GM12878 (cell line): ENCODE data around the gene DNAH8. TPM values are rescaled to one million over a fixed set of nuclear protein-coding genes. Genes with fewer than 3 reads are reported as not detected.

Experiments used
- ATAC-seq: fragments of 200-7000 bp; cut with Tn5 transposase; 3 replicates; pipeline ENCODE4 v1.9.1; 2020; ENCODE audit warnings: mild to moderate bottlenecking, moderate library complexity
- BruUV-seq: library from RNA; stranded (reverse); fragments of 400-500 nt; replicated peaks from 2 replicates; lab custom pipeline; 2021; lab: Mats Ljungman, UMichigan
- CTCF ChIA-PET: fragments of 300-600 bp; sonication (Branson Sonifier 250); formaldehyde crosslinking; extraction: SDS; loops from one replicate; lab custom pipeline; 2021; ENCODE audit warnings: inconsistent platforms; lab: Yijun Ruan, JAX
- POLR2A ChIA-PET: fragments of 350-600 bp; formaldehyde crosslinking; extraction: SDS; loops from one replicate; lab custom pipeline; 2021; ENCODE audit warnings: inconsistent platforms; lab: Charles Lee
- RAD21 ChIA-PET: fragments of 300-600 bp; sonication (Branson Sonifier 250); formaldehyde crosslinking; loops from one replicate; lab custom pipeline; 2023; ENCODE audit warnings: antibody characterized with exemption; ENCODE audit not compliant: unreplicated experiment; lab: Charles Lee
- SMC1A ChIA-PET: fragments of 300-600 bp; sonication (Branson Sonifier 250); formaldehyde crosslinking; loops from one replicate; lab custom pipeline; 2023; ENCODE audit not compliant: unreplicated experiment, uncharacterized antibody; lab: Charles Lee
- DNase-seq: peaks from one replicate; pipeline ENCODE4 v3.0.0-alpha.2; 2011; ENCODE audit warnings: low read depth, low spot score
- FAIRE-seq: peaks from 3 replicates; lab custom pipeline; 2011; peaks lifted over from hg19 to GRCh38; lab: Jason Lieb, UNC
- H2AFZ ChIP-seq: 2 replicates; pipeline ENCODE4 v1.6.0; 2011; ENCODE audit warnings: low read depth, low read length, control low read depth; ENCODE audit not compliant: control insufficient read depth
- H3K27ac ChIP-seq: 2 replicates; pipeline ENCODE4 v1.5.1; 2011; ENCODE audit warnings: control low read depth; ENCODE audit not compliant: control insufficient read depth, insufficient read depth
- H3K27me3 ChIP-seq, 2 experiments: replicated peaks in 1 of 2; 2 replicates each; pipeline versions ENCODE4 v1.6.0 to v1.6.1; 2011; ENCODE audit warnings: low read length in 1 of 2; ENCODE audit not compliant: control insufficient read depth in 2 of 2, insufficient read depth in 2 of 2
- H3K36me3 ChIP-seq, 2 experiments: 2 replicates each; pipeline ENCODE4 v1.5.1; 2011; ENCODE audit warnings: low read length in 1 of 2; ENCODE audit not compliant: control insufficient read depth in 2 of 2, insufficient read depth in 2 of 2
- H3K4me1 ChIP-seq: 2 replicates; pipeline ENCODE4 v1.6.1; 2011; ENCODE audit warnings: mild to moderate bottlenecking, low read length, moderate library complexity, mixed read lengths; ENCODE audit not compliant: control insufficient read depth, insufficient read depth
- H3K4me2 ChIP-seq: 2 replicates; pipeline ENCODE4 v1.6.0; 2011; ENCODE audit warnings: control low read depth; ENCODE audit not compliant: control insufficient read depth, insufficient read depth
- H3K4me3 ChIP-seq: fragments of 200-600 bp; sonication (generic); 2 replicates; pipeline ENCODE4 v1.5.1; 2016
- H3K79me2 ChIP-seq: 2 replicates; pipeline ENCODE4 v1.6.0; 2011; ENCODE audit warnings: low read length; ENCODE audit not compliant: control insufficient read depth, insufficient read depth
- H3K9ac ChIP-seq: 2 replicates; pipeline ENCODE4 v1.8.0; 2011; ENCODE audit warnings: low read length, control low read depth, mixed read lengths; ENCODE audit not compliant: control insufficient read depth, insufficient read depth
- H3K9me3 ChIP-seq: replicated peaks from 3 replicates; pipeline ENCODE4 v1.5.1; 2011; ENCODE audit warnings: mild to moderate bottlenecking, low read length; ENCODE audit not compliant: control insufficient read depth, insufficient read depth
- H4K20me1 ChIP-seq: 2 replicates; pipeline ENCODE4 v1.6.0; 2011; ENCODE audit not compliant: control insufficient read depth, insufficient read depth
- ATF2 ChIP-seq: IDR thresholded peaks from 2 replicates; pipeline ENCODE4 v1.6.1; 2012; ENCODE audit warnings: low read length, inconsistent platforms
- MEF2B ChIP-seq: fragments of 450-650 bp; IDR thresholded peaks from 2 replicates; pipeline ENCODE4 v1.6.1; 2018; ENCODE audit warnings: mild to moderate bottlenecking, moderate library complexity; ENCODE audit not compliant: partially characterized antibody, poor library complexity, severe bottlenecking
- SIN3A ChIP-seq: IDR thresholded peaks from 2 replicates; pipeline ENCODE4 v1.6.1; 2012; ENCODE audit warnings: low read depth, low read length, improper control_type of control experiment
- SREBF2 ChIP-seq: IDR thresholded peaks from 2 replicates; pipeline ENCODE4 v1.6.1; 2012; ENCODE audit warnings: mild to moderate bottlenecking, low read length
- ZNF592 ChIP-seq: fragments of 450-650 bp; IDR thresholded peaks from 2 replicates; pipeline ENCODE4 v1.6.1; 2017; ENCODE audit warnings: mild to moderate bottlenecking, moderate library complexity
- ZNF687 ChIP-seq: fragments of 450-650 bp; IDR thresholded peaks from 2 replicates; pipeline ENCODE4 v1.6.1; 2017; ENCODE audit warnings: mild to moderate bottlenecking, moderate library complexity
- WGBS: methylation state at CpG from one replicate; pipeline ENCODE4 v1.1.6; 2016; ENCODE audit warnings: low lambda C conversion rate; ENCODE audit not compliant: insufficient replicate concordance, insufficient coverage; ENCODE audit errors: missing lambda C conversion rate; 5-methylcytosine and 5-hydroxymethylcytosine counted together
- in situ Hi-C: fragments of 300-500 bp; cut with MboI; formaldehyde crosslinking; loops from 9 replicates; pipeline ENCODE4 v1.14.3; 2018; ENCODE audit warnings: mixed read lengths
- intact Hi-C: fragments of 100-400 bp; cut with micrococcal nuclease; formaldehyde crosslinking; loops from one replicate; pipeline ENCODE4 v1.14.2; 2022; ENCODE audit not compliant: unreplicated experiment
- polyA plus RNA-seq, 11 experiments: library from polyadenylated mRNA; depleted of rRNA in 4 of 11; unstranded in 6 of 11; stranded (reverse) in 5 of 11; fragments of >200 nt; fragmentation: Nextera tagmentation in 4 of 11; fragmentation: Illumina TruSeq in 1 of 11; extraction: Ambion mirVana in 4 of 11; extraction: Trizol in 1 of 11; gene quantifications; 1 replicate in 1 of 11; 2 replicates in 10 of 11; pipeline versions ENCODE4 v1.2.1 to v1.2.3, GENCODE V29; 2011 to 2016; ENCODE audit warnings: inconsistent platforms in 2 of 11, missing spikeins in 2 of 11, low read depth in 1 of 11
- total RNA-seq, 4 experiments: library from RNA; depleted of rRNA in 3 of 4; stranded (reverse); fragments of >200 nt in 3 of 4; fragmentation: Illumina TruSeq in 1 of 4; extraction: Trizol in 1 of 4; gene quantifications; 2 replicates each; pipeline versions ENCODE4 v1.2.1 to v1.2.3, GENCODE V29; 2013 to 2021

Gene DNAH8
- total and polyA plus RNA-seq, 10 of the 15 experiments (the other 5 are each of a cell fraction or from before 2014, with no cell fraction given) = 0.02 to 0.34 (median 0.10) TPM; not detected in 3

DNA sequence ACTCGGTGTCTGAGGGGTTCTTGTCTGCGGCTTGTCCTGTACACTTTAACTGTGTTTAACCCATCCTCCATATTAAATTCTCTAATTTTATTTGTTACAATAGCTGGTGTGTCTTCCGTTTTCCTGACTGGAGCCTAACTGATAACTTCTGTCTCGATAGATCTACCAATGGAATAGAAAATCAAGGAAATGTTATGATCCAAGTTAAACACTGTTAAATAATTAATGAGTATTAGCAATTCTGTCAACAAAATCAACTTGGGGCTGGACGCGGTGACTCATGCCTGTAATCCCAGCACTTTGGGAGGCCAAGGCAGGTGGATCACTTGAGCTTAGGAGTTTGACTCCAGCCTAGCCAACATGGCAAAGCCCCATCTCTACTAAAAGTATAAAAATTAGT is 81.7 kb downstream of the DNAH8 start:
- SMC1A ChIA-PET = no interaction called here
- H3K79me2 ChIP-seq = no peaks in the 10 kb centered on the region
- no peak overlapping the region for H3K4me3 ChIP-seq
- no peak overlapping the region for H2AFZ ChIP-seq
- FAIRE-seq (no peak), ATAC-seq (no peak), DNase-seq (no peak)
- RAD21 ChIA-PET = no interaction called here
- H3K4me2 ChIP-seq = no peak overlapping the region
- intact Hi-C loops = no loop called here
- H3K9ac ChIP-seq = no peak overlapping the region
- no peaks in the 10 kb centered on the region for H3K36me3 ChIP-seq
- no peaks in the 10 kb centered on the region for H3K27me3 ChIP-seq
- POLR2A ChIA-PET = no interaction called here
- WGBS = 98% methylated on average over 6 of the region's 6 CpGs
- no TSS peak for BruUV-seq
- no peaks in the 10 kb centered on the region for H3K9me3 ChIP-seq
- H3K27ac ChIP-seq = no peak overlapping the region
- no peaks in the 10 kb centered on the region for H3K4me1 ChIP-seq
- H4K20me1 ChIP-seq = no peaks in the 10 kb centered on the region
- in situ Hi-C loops = no loop called here
- TF ChIP-seq SIN3A = no peak
- no peak for TF ChIP-seq MEF2B
- TF ChIP-seq ZNF592 = no peak
- no peak for TF ChIP-seq ZNF687
- no peak for TF ChIP-seq ATF2
- no peak for TF ChIP-seq SREBF2
- CTCF ChIA-PET = interaction anchor here (0.8 kb wide), 1 partner anchor 13 kb away, joined by 3 read pairs; no protein-coding TSS in a partner anchor
